ENCODE results near the gene EIF5AL1. TPM values are rescaled to one million over a fixed set of nuclear protein-coding genes. Genes with fewer than 3 reads are reported as not detected.

EIF5AL1 gene
- total and polyA plus RNA-seq, 2 experiments from 2014 or later = 2.0 to 20.4 TPM

- Histone ChIP-seq H2AFZ (peak overlapping the region; percentile 95), H3F3A (replicated peaks; ENCODE audit: low read depth) (no peaks in the 10 kb centered on the region), H3K4me1 (ENCODE audit: insufficient read depth) (peaks cover 4% of the 10 kb centered on the region), H3K9me2 (ENCODE audit: insufficient read depth) (no peaks in the 10 kb centered on the region), H3K4me2 (peak overlapping the region; percentile 69), H3K27me3 (ENCODE audit: insufficient read depth) (peaks cover 15% of the 10 kb centered on the region), H3K79me2 (replicated peaks; ENCODE audit: insufficient read depth) (no peaks in the 10 kb centered on the region), H3K4me3 (peak overlapping the region; percentile 43), H4K20me1 (replicated peaks; ENCODE audit: insufficient read depth) (no peaks in the 10 kb centered on the region), H3K27ac (ENCODE audit: low read depth) (no peak overlapping the region), H3K36me3 (ENCODE audit: insufficient read depth) (no peaks in the 10 kb centered on the region)
- DNase-seq (ENCODE audit: low spot score) (peak; percentile 85), ATAC-seq (peak; percentile 98)
- H3K27me3 Mint-ChIP-seq (ENCODE audit: insufficient read depth, low read depth, poor library complexity) = peaks cover 3% of the 10 kb centered on the region
- TF ChIP-seq CTCF (conservative IDR thresholded peaks at IDR 0.05; ENCODE audit: low read depth in 2 of 2) = peak; percentile 98 to 99
- no peak for TF ChIP-seq ZNF331 (CRISPR knock-in tag; IDR thresholded peaks at IDR 0.05; ENCODE audit: low read depth)
- no peaks in the 10 kb centered on the region for H3K9me3 Mint-ChIP-seq
- peaks cover 9% of the 10 kb centered on the region for H3K4me1 Mint-ChIP-seq
- no peaks in the 10 kb centered on the region for H3K36me3 Mint-ChIP-seq (ENCODE audit: low read depth)
- H3K4me3 Mint-ChIP-seq = peak overlapping the region; percentile 46; the same call in 2 of the 3 replicates
- H3K27ac Mint-ChIP-seq = no peak overlapping the region
These were observed 49.9 kb downstream of the EIF5AL1 start for GRCh38 chr10:79562135-79562756.

GRCh38 chr10:79563426-79563825, 51.1 kb downstream of the EIF5AL1 start:
- H3K4me1 Mint-ChIP-seq = peaks cover 9% of the 10 kb centered on the region
- peaks cover 15% of the 10 kb centered on the region for H3K27me3 ChIP-seq (ENCODE audit: insufficient read depth)
- H3K4me3 Mint-ChIP-seq = no peak overlapping the region
- no peaks in the 10 kb centered on the region for H3K36me3 Mint-ChIP-seq (ENCODE audit: low read depth)
- no peaks in the 10 kb centered on the region for H3K79me2 ChIP-seq (replicated peaks; ENCODE audit: insufficient read depth)
- H2AFZ ChIP-seq = no peak overlapping the region
- no peak overlapping the region for H3K4me2 ChIP-seq
- no peaks in the 10 kb centered on the region for H4K20me1 ChIP-seq (replicated peaks; ENCODE audit: insufficient read depth)
- ATAC-seq = no peak
- no peaks in the 10 kb centered on the region for H3K9me2 ChIP-seq (ENCODE audit: insufficient read depth)
- no peaks in the 10 kb centered on the region for H3K36me3 ChIP-seq (ENCODE audit: insufficient read depth)
- no peak overlapping the region for H3K4me3 ChIP-seq
- H3K4me1 ChIP-seq (ENCODE audit: insufficient read depth) = peaks cover 4% of the 10 kb centered on the region
- H3K9me3 Mint-ChIP-seq = no peaks in the 10 kb centered on the region
- DNase-seq (ENCODE audit: low spot score) = no peak
- H3K27ac ChIP-seq (ENCODE audit: low read depth) = no peak overlapping the region
- no peak for TF ChIP-seq CREB1 (CRISPR knock-in tag; IDR thresholded peaks at IDR 0.05; ENCODE audit: low read depth)
- no peak for TF ChIP-seq ZNF462 (CRISPR knock-in tag; IDR thresholded peaks at IDR 0.05)
- TF ChIP-seq CTCF (conservative IDR thresholded peaks at IDR 0.05; ENCODE audit: low read depth in 2 of 2) = no peak
- no peak for TF ChIP-seq POLR2AphosphoS5 (IDR thresholded peaks at IDR 0.05; ENCODE audit: low read depth)
- H3F3A ChIP-seq (replicated peaks; ENCODE audit: low read depth) = no peaks in the 10 kb centered on the region
- H3K27ac Mint-ChIP-seq = no peak overlapping the region
- H3K27me3 Mint-ChIP-seq (ENCODE audit: insufficient read depth, low read depth, poor library complexity) = peaks cover 3% of the 10 kb centered on the region
